GM18907 (cell line): ENCODE data around the gene SMURF1.

Experiments
- ATAC-seq: cut with Tn5 transposase; IDR thresholded peaks from one replicate; pipeline ENCODE4 v1.9.1; 2021; ENCODE audit warnings: mild to moderate bottlenecking, moderate library complexity; ENCODE audit not compliant: unreplicated experiment

Gene SMURF1

DNA sequence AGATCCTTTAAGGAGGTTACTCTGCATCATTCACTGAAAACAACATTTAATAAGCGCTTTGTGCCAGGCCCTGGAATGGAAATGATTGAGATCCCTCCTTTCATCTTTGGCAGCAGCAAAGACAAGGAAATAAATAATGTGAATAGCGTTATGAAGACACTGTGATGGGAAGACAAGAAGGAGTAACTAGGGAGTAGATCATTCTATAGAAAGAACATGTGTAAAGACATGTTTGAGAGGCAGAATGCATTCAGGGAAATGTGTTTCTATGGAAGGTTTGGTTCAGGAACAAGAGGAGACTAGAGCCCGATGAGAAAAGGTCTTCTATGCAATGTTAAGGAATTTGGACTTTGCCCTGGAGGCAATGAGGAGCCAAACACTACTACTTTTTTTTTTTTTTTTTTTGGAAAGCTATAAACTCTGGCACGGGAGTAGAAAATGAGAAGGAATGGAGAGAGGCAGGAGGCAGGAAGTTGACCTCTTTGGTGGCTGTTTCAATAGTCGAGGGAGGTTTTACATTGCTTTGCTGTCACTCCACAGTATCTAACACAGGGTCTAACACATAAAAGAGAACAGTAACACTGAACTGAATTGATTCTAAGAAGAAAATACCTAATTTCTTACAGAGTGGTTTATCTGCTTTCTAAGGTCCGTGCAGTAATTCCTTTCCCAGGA is 44.9 kb downstream of the SMURF1 start:
- ATAC-seq: no peak

GRCh38 chr7:99098286-99098823 is 45.6 kb downstream of the SMURF1 start:
- no peak for ATAC-seq

GRCh38 chr7:99097730-99098129 is 46.2 kb downstream of the SMURF1 start:
- no peak for ATAC-seq

GRCh38 chr7:99096124-99096887 is 47.6 kb downstream of the SMURF1 start:
- ATAC-seq: no peak

DNA sequence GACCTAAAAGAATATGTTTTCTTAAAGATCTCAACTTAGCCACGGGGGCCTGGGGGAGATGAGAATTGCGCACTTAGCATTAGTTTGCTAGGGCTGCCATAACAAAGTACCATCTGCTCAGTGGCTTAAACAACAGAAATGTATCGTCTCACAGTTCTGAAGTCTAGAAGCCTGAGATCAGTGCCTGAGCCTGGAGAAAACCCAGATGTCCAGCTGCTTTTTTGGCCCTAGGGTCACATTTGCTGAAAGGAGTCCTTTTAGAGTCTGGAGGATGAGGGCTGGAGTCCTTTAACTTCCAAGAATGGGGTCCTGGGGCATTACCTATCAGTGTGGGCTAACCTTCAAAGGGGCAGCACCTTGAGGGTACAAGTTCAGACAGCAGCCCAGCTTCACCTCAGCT is 48.2 kb downstream of the SMURF1 start:
- ATAC-seq: no peak

- no peak for ATAC-seq
These were observed 49.5 kb downstream of the SMURF1 start for GRCh38 chr7:99094401-99094800.

DNA sequence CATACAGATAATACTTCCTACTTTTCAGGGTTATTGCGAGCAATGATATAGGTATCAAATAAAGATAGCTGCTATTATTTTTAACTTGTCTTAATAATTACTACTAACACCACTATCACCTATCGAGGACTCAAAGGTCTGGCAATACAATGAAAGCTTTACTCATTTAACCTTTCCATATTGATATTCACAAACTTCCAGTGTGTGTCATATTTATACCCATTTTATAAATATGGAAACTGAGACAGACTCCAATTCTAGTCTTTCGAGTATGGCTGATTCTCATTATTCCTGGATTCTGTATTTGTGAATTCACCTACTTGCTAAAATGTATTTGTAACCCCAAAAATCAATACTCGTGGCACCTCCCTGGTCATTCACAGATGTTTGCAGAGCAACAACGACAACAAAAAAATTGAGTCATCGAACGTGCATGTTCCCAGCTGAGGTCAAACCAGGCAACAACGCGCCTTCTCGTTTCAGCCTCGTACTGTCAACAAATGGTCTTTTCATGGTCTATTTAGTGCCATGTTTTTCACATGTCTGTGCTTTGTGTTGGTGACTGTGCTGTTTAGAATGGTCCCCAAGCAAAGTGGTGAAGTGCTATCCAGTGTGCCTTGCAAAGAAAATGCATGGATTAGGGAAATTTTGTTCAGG is 51.7 kb downstream of the SMURF1 start:
- ATAC-seq: no peak

GRCh38 chr7:99090771-99091542 is 53.0 kb downstream of the SMURF1 start:
- no peak for ATAC-seq

DNA sequence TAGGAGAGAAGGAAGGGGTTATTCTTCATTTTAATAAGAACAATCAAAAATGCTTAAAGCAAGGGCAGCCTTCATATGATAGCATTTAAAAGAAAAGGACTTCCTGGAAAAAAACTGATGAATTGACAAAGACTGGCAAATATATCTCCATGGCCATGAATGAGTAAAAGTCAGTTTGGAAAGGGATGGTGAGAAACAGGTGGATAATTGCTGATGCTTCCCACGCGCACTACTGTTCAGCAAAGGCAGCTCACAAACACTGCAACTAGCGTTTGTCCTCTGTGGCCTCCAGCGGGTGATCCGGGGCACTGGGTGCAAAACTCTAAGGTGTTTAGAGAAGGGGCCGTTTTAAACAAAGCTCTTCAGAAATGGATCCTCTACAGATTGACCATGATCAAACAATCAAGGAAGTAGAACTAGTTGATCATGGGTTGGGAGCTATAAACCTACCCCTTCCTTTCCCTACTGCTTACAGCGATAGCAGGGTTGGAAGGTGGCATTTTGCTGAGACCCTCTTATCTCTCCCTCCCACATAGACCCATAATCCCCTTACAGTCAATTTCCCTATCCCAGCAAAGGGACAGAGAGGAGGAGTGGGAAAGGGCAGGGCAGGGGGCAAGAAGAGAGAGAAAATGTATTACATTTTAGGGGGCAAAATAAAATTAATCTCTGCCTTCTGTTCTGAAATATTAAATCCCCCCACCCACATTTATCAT is 53.8 kb downstream of the SMURF1 start:
- no peak for ATAC-seq

DNA sequence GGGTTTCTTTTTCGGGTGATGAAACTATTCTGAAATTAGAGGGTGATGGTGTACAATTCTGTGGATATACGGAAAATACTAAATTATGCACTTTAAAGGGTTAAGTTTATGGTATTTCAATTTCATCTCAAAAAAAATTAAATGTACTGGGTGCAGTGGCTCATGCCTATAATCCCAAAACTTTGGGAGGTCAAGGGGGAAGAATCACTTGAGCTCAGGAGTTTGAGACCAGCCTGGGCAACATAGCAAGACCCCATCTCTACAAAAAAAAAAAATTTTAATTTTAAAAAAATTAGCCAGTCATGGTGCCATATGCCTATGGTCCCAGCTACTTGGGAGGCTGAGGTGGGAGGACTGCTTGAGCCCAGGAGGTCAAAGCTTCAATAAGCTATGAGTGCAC is 57.0 kb downstream of the SMURF1 start:
- ATAC-seq: no peak

- no peak for ATAC-seq
These were observed 57.4 kb downstream of the SMURF1 start for GRCh38 chr7:99086532-99086931.

- no peak for ATAC-seq
These were observed 60.2 kb downstream of the SMURF1 start for GRCh38 chr7:99083733-99084132.

DNA sequence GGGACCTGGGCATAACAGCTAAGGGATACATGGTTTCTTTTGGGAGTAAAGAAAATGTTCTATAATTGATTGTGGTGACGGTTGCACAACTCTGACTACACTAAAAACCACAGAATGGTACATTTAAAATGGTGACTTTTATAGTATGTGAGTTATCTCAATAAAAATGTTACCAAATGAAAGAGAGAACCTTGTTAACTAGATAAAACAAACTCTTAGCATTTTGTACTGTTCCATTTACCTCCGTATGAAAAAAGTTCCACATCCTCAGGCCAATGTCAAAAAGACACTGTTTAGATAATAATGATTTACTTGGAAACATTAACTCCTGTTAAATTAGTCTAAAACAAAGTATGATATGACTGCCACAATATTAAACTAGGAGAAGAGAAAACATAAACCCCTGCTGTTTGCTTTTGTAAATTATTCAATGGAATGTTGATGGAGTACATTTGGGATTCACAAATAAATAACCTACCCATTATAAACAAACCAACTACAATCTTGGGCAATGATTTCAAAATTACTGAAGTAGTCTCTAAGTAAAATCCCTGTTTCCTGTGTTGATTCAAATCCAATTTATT is 60.7 kb downstream of the SMURF1 start:
- no peak for ATAC-seq

DNA sequence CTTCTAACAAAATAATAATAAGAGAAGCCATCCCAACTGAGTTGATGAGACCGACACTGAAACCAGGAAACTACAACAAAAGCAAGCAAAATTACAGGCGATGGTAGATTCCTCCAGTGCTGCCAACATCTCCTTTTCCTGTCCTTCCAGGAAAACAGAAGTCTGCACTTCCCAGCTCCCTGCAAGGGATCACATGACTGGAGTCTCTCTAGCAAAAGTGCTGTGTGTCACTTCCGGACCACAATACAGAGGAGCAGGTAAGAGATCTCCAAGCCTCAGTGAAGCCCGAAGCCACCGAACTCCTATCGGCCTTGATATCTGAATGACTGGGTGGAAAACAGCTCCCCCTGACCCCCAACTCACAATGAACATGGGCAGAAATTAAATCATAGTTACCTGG is 63.2 kb downstream of the SMURF1 start:
- ATAC-seq: no peak

DNA sequence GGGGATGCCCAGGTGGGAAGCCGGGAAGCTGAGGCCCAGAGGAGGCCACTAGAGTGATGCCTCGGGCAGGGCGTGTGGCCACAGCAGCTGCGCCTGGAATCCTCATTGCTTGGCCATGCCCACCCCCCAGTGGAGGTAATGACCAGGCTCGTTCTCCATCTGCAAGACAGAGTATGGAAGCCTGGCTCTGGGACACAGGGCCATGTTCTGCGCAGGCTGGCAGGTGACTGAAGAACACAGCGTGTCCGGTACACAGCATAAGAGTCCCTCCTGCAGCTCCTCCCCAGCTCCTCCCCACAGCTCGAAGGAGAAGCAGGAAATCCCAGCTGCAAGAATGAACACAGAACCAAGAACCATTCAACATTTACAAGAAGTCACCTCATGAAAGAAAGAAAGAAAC is 64.8 kb downstream of the SMURF1 start:
- no peak for ATAC-seq

- ATAC-seq: no peak
These were observed 65.5 kb downstream of the SMURF1 start for GRCh38 chr7:99078416-99078815.

DNA sequence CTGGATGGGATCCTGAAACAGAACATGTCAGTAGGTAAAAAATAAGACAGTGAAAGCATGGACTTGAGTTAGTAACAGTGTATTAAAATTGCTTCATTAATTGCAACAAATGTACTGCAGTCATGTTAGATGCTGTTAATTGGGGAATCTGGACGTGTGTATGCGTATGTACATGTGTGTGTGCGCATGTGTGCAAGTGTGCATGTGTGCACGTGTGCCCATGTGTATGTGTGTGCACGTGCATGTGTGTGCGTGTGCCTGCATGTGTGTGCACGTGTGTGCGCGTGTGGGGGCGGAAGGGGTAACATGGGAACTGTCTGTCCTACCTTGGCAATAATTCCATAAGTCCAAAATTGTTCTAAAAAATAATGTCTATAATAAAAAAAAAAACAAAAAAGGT is 67.3 kb downstream of the SMURF1 start:
- no peak for ATAC-seq

GRCh38 chr7:99073839-99074446 is 70.0 kb downstream of the SMURF1 start:
- ATAC-seq: no peak

GRCh38 chr7:99072126-99072525 is 71.8 kb downstream of the SMURF1 start:
- ATAC-seq: no peak

- ATAC-seq: no peak
These were observed 73.5 kb downstream of the SMURF1 start for GRCh38 chr7:99070361-99070760.
